ENCODE data around the gene KCNJ12.
"Not testable (repeated sequence)": the region's sequence is repeated elsewhere in the genome, so short reads cannot be mapped to it uniquely, and the experiment has no call there.

KCNJ12 gene

DNA sequence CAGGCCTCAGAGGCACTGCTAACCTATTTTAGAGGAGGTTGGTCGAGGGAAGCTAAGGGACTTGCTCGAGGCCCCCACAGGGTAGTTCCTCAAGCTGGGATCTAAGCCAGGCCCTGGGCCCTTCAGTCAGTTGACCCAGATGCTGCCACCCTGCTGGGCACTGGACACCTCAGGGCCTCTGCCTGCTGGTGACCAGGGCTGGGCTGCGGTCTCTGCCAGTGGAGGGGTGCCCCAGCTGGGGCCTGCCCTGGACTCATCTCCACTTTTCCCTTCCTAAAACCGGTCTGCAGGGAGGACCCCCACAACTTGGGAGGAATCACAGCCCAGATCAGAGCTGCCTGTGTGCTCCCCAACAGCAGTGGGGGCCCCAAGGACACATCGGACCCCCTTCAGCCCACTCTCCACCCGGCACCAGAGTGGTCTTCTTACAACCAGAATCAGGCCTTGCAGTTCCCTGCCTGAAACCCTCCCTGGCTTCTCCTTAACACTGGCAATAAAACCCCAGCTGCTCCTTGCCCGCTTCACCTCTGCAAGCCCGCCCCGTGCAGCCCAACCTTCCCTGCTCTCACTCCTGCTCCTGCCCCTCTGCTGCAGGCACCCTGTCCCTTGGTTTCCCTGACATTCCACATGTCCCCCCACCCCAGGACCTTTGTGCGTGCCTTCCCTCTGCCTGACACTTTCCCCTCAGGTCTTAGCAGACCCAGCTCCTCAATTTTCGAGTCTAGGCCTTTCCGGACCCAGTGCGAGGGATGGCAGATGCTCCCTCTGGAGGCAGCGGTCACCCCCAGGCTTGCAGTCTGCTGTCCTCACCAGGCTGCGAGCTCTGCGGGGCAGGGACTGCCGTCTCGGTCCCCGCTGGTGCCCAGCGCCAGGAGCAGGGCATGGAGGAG lies 45.5 kb downstream of the KCNJ12 start:
- H3K27ac ChIP-seq (ENCODE audit: low read length); H4K20me1 ChIP-seq (ENCODE audit: insufficient read depth, low read length); ATAC-seq (ENCODE audit: insufficient read depth, low read depth); H3K4me2 ChIP-seq (ENCODE audit: insufficient read depth, low read length); H3K79me2 ChIP-seq (ENCODE audit: insufficient read depth, low read length); H3K4me3 ChIP-seq (ENCODE audit: low read depth in 1 of 2, low read length in 2 of 2); H3K36me3 ChIP-seq (ENCODE audit: insufficient read depth, low read length); H3K9me3 ChIP-seq (ENCODE audit: insufficient read depth, low read length, severe bottlenecking); DNase-seq; H3K4me1 ChIP-seq (ENCODE audit: insufficient read depth, low read length); H3K27me3 ChIP-seq (ENCODE audit: insufficient read depth, low read length, poor library complexity); H3K9ac ChIP-seq (ENCODE audit: low read depth, low read length); H2AFZ ChIP-seq (ENCODE audit: low read depth, low read length): not testable (repeated sequence)

DNA sequence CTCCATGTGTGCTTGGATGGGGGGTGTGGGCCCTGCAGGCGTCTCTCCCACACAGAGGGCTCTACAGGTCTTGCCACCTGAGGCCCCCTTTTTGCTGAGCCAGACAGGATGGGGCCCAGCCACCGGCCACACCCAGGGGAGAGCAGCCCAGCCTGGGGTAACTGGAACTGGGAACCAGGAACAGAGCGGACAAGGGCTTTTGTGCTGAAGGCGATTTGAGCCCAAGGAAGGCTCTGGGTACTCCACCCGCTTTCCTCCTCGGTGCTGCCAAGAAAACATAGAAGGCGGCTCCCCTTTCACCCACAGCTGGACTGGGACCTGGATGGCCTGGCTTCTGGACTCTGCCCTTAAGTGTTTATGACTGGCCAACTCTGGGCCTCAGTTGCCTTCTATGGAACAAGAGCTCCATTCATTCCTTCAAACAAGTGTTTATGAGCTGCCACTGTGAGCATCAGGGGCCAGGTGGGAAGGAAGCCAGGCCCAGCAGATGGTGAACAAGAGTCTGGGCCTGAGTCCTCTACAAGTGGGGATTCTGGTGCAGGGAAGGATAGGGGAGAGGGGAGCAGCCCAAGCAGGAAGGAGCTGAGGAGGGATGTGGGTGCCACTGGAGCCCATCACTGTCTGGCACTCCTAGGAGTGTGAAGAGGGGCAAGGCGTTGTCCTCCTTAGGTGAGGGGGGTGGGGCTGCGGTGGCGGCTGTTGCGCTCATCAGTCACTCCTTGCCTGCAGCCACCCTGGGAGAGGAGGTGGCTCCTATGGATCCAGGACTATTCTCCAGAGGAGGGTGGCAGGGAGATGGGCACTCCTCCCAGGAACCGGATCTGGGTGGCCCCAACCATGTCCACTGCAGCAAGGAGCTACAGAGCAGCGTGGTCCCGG lies 46.4 kb downstream of the KCNJ12 start:
- H3K4me2 ChIP-seq (ENCODE audit: insufficient read depth, low read length); H3K4me1 ChIP-seq (ENCODE audit: insufficient read depth, low read length); H3K27ac ChIP-seq (ENCODE audit: low read length); H3K4me3 ChIP-seq (ENCODE audit: low read depth in 1 of 2, low read length in 2 of 2); ATAC-seq (ENCODE audit: insufficient read depth, low read depth); DNase-seq; H3K79me2 ChIP-seq (ENCODE audit: insufficient read depth, low read length); H4K20me1 ChIP-seq (ENCODE audit: insufficient read depth, low read length); H3K27me3 ChIP-seq (ENCODE audit: insufficient read depth, low read length, poor library complexity); H3K36me3 ChIP-seq (ENCODE audit: insufficient read depth, low read length); H3K9ac ChIP-seq (ENCODE audit: low read depth, low read length); H2AFZ ChIP-seq (ENCODE audit: low read depth, low read length); H3K9me3 ChIP-seq (ENCODE audit: insufficient read depth, low read length, severe bottlenecking): not testable (repeated sequence)

DNA sequence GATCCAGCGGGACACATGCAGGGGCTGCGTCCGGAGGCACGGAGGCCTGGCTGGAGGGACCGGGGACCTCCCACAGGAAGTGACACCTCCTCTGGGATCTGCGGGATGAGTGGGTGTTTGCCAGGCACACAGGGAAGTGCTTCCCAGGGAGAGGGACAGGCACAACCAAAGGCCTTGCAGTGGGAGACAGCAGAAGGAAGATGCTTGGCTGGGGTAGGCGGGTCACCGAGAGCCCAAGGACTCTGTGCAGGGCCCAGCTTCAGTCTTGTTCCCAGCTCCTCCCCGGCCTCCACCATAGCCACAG lies 47.0 kb downstream of the KCNJ12 start:
- H3K4me1 ChIP-seq (ENCODE audit: insufficient read depth, low read length); H3K9ac ChIP-seq (ENCODE audit: low read depth, low read length); H4K20me1 ChIP-seq (ENCODE audit: insufficient read depth, low read length); H3K27me3 ChIP-seq (ENCODE audit: insufficient read depth, low read length, poor library complexity); H2AFZ ChIP-seq (ENCODE audit: low read depth, low read length); H3K79me2 ChIP-seq (ENCODE audit: insufficient read depth, low read length); DNase-seq; H3K4me2 ChIP-seq (ENCODE audit: insufficient read depth, low read length); H3K9me3 ChIP-seq (ENCODE audit: insufficient read depth, low read length, severe bottlenecking); H3K27ac ChIP-seq (ENCODE audit: low read length); ATAC-seq (ENCODE audit: insufficient read depth, low read depth); H3K4me3 ChIP-seq (ENCODE audit: low read depth in 1 of 2, low read length in 2 of 2); H3K36me3 ChIP-seq (ENCODE audit: insufficient read depth, low read length): not testable (repeated sequence)

DNA sequence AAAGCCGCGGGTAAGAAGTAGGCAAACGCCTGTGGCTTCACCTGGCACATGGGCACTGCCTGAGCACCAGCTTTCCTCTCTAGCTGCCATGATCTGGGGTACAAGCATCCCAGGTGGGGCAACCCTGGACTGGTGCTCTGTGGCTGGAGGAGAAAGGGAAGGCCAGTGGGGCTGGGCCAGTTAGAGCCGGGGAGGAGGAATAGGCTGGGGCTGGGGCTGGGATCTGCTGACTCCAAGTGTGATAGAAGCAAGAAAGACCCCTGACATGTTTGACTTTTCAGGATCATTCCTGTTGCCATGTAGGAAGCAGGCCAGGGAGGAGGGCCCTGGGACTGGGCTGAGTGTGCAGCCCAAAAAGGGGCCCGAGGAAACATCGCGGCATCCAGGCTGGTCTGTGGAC lies 48.5 kb downstream of the KCNJ12 start:
- not testable (repeated sequence) for H3K27me3 ChIP-seq (ENCODE audit: insufficient read depth, low read length, poor library complexity); H3K4me2 ChIP-seq (ENCODE audit: insufficient read depth, low read length); H4K20me1 ChIP-seq (ENCODE audit: insufficient read depth, low read length); H3K79me2 ChIP-seq (ENCODE audit: insufficient read depth, low read length); ATAC-seq (ENCODE audit: insufficient read depth, low read depth); DNase-seq; H2AFZ ChIP-seq (ENCODE audit: low read depth, low read length); H3K27ac ChIP-seq (ENCODE audit: low read length); H3K9ac ChIP-seq (ENCODE audit: low read depth, low read length); H3K36me3 ChIP-seq (ENCODE audit: insufficient read depth, low read length); H3K4me3 ChIP-seq (ENCODE audit: low read depth in 1 of 2, low read length in 2 of 2); H3K9me3 ChIP-seq (ENCODE audit: insufficient read depth, low read length, severe bottlenecking); H3K4me1 ChIP-seq (ENCODE audit: insufficient read depth, low read length)

- TF ChIP-seq EZH2 (IDR thresholded peaks at IDR 0.05; ENCODE audit: borderline replicate concordance, low read depth, low read length, severe bottlenecking) = no peak
- TF ChIP-seq, protein P1, sequence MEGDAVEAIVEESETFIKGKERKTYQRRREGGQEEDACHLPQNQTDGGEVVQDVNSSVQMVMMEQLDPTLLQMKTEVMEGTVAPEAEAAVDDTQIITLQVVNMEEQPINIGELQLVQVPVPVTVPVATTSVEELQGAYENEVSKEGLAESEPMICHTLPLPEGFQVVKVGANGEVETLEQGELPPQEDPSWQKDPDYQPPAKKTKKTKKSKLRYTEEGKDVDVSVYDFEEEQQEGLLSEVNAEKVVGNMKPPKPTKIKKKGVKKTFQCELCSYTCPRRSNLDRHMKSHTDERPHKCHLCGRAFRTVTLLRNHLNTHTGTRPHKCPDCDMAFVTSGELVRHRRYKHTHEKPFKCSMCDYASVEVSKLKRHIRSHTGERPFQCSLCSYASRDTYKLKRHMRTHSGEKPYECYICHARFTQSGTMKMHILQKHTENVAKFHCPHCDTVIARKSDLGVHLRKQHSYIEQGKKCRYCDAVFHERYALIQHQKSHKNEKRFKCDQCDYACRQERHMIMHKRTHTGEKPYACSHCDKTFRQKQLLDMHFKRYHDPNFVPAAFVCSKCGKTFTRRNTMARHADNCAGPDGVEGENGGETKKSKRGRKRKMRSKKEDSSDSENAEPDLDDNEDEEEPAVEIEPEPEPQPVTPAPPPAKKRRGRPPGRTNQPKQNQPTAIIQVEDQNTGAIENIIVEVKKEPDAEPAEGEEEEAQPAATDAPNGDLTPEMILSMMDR (IDR thresholded peaks at IDR 0.05; ENCODE audit: borderline replicate concordance, extremely low read depth, low read length, poor library complexity, severe bottlenecking) = no peak
- ATAC-seq (ENCODE audit: insufficient read depth, low read depth) = no peak
Observed at GRCh38 chr17:21425321-21425720, 49.2 kb downstream of the KCNJ12 start.

More at GRCh38 chr17:21425321-21425720, 49.2 kb downstream of the KCNJ12 start:
- Histone ChIP-seq H3K4me3 (ENCODE audit: low read depth in 1 of 2, low read length in 2 of 2) (no peak overlapping the region), H4K20me1 (ENCODE audit: insufficient read depth, low read length) (no peaks in the 10 kb centered on the region), H3K4me1 (ENCODE audit: insufficient read depth, low read length) (no peaks in the 10 kb centered on the region), H3K36me3 (ENCODE audit: insufficient read depth, low read length) (no peaks in the 10 kb centered on the region), H3K9ac (ENCODE audit: low read depth, low read length) (no peak overlapping the region), H2AFZ (ENCODE audit: low read depth, low read length) (no peak overlapping the region), H3K27ac (ENCODE audit: low read length) (no peak overlapping the region), H3K79me2 (ENCODE audit: insufficient read depth, low read length) (no peaks in the 10 kb centered on the region), H3K27me3 (ENCODE audit: insufficient read depth, low read length, poor library complexity) (no peaks in the 10 kb centered on the region), H3K4me2 (ENCODE audit: insufficient read depth, low read length) (no peak overlapping the region), H3K9me3 (ENCODE audit: insufficient read depth, low read length, severe bottlenecking) (no peaks in the 10 kb centered on the region)
- no peak for DNase-seq
